Measurements from ENCODE around the gene FRS2. TPM values are rescaled to one million over a fixed set of nuclear protein-coding genes. Genes with fewer than 3 reads are reported as not detected.
"Not testable (repeated sequence)": the region's sequence is repeated elsewhere in the genome, so short reads cannot be mapped to it uniquely, and the experiment has no call there.

Gene FRS2, protein sequence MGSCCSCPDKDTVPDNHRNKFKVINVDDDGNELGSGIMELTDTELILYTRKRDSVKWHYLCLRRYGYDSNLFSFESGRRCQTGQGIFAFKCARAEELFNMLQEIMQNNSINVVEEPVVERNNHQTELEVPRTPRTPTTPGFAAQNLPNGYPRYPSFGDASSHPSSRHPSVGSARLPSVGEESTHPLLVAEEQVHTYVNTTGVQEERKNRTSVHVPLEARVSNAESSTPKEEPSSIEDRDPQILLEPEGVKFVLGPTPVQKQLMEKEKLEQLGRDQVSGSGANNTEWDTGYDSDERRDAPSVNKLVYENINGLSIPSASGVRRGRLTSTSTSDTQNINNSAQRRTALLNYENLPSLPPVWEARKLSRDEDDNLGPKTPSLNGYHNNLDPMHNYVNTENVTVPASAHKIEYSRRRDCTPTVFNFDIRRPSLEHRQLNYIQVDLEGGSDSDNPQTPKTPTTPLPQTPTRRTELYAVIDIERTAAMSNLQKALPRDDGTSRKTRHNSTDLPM
- total RNA-seq, result 19.0 TPM
- long read RNA-seq, result 0 reads

DNA sequence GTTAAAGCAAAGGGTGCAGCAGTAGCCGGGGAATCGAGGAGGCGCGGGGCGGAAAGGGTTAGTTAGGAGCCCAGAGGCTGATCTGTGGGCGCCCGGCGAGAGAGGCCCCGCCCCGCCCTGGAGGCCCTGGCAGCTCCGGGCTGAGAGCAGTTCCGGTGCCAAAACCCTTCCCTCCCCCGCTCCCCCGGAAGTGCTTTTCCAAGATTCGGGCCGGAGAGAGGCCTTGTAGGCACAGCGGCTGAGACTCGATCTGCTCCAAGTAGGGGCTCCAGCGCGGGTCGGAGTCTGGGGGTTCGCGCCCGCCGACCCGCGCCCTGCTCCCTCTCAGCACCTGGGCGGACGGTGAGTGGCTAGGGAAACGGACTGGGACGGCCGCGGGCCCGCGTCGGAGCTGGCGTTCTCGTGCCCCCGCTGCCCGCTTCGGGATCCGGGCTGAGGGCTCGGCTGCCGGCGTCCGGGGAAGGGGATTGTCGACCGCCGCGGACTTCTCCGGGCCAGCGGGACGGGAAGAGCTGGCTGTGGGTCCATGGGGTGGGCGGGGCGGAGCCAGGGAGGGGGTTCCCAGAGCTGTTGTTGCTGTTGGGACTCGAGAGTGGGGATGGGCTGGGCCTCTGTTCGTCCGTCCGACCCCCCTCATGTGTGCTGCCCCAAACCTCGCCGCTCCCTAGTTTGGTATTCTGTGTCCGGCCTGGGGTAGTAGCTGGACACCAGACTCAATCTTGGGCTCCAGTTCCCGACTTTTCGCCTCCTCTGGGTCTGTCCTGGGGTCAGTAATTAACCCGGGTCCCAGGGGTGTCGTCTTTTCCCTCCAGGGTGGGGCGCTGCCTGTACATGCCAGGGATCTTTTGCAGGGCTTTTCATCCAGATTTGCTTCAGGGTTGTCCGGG is at the start of gene FRS2:
FRS2 (plus strand) TSS at position 200 of the 887 bp plus-strand sequence. CDS start 98,643 bp downstream, outside the sequence.
- DNase-seq (ENCODE audit: missing footprints) (peak; percentile 93), ATAC-seq (peak; percentile 98)
- intact Hi-C loops (cut with DNase I), result loop anchor here (2.0 to 5.0 kb wide), 2 partner anchors 42 to 100 kb away; no protein-coding TSS in a partner anchor

DNA sequence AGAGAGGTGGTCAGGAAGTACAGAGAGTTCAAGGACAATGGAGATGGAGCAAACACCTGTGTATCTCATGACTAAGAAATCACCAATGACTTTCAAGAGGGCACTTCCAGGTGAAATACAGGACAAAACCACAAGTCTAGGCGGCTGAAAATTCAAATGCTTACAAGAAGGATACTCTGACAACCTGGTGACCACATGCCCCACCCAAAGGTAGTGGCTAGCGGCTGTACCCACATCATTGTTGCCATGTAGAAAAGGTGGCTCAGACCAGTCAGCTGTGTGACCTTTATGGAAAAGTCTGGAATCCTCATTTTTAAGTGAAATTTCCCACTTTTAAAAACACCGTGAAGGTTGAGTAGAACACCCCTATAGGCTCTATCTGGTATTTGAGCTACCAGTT is 48.6 kb upstream of the FRS2 start:
- intact Hi-C loops (cut with DNase I), result no loop called here
- ATAC-seq (no peak), DNase-seq (ENCODE audit: missing footprints) (no peak)

GRCh38 chr12:69423037-69423905 is 46.9 kb upstream of the FRS2 start:
- ATAC-seq (no peak), DNase-seq (ENCODE audit: missing footprints) (no peak)
- intact Hi-C loops (cut with DNase I), result no loop called here

GRCh38 chr12:69425417-69425816 is 44.8 kb upstream of the FRS2 start:
- no peak for DNase-seq (ENCODE audit: missing footprints)
- no peak for ATAC-seq
- intact Hi-C loops (cut with DNase I), result no loop called here

DNA sequence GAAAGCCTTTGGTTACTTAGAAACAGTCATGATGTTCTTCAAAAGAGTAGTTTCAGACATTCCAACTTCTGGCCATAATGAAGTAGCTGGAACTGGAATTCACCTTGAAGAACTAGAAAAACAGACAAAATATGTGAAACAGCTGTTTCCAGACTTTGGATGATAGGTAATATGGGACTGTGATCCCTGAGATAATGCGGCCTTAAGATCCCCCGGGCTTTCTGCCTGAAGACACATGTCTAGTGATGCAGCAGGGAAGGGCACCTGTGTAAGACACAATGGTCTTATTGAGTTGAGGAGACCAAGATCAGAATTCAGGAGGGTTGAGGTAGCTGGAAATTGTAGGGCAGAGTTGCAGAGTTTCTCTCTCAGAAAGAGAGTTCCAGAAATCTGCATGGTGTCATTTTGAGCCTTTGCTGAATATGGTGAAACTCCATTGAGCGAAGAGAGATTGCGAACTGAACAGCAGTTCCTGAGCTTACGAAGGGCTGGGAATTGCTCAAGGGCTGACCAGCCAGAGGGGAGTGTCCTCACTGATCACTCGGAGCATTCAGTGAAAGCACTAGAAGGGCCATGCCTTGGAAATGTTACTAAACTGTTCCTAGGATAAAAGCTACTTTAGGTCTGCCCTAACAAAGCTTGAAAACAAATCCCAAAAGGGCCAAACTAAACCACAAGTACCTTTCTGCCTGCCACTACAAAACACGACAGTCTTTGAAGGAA is 41.7 kb upstream of the FRS2 start:
- ATAC-seq (no peak), DNase-seq (ENCODE audit: missing footprints) (no peak)
- intact Hi-C loops (cut with DNase I), result no loop called here

- ATAC-seq (peak; percentile 82), DNase-seq (ENCODE audit: missing footprints) (no peak)
- intact Hi-C loops (cut with DNase I), result no loop called here
These were observed 39.1 kb upstream of the FRS2 start for GRCh38 chr12:69430942-69431590.

DNA sequence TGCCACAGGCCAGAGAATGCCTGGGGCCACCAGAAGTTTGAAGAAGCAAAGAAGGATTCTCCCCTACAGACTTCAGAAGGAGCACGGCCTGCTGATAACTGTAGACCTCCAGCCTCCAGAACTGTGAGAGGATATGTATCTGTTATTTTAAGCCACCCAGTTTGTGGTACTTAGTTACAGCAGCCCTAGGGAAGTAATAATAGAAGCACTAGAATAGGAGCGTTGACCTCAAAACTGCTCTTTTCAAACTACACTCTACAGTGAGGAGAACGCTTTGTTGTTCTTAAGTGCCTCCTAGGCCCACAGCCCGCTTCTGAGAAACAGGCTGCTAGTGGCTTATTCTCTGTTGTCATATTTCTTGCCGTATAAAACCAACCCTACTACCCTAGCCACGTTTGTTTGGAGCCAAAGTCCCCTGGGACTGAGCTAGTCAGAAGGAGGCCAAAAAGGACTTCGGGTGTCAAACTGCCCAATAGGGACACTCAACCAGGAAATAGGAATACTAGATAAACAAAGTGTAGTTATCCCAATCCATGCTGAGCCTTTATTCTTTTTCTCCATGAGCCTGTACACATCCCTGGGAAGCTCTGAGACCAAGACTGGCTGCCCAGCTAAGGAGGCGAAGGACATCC is 38.5 kb upstream of the FRS2 start:
- intact Hi-C loops (cut with DNase I), result no loop called here
- ATAC-seq (peak; percentile 60), DNase-seq (ENCODE audit: missing footprints) (no peak)

GRCh38 chr12:69433653-69434052 is 36.5 kb upstream of the FRS2 start:
- no peak for DNase-seq (ENCODE audit: missing footprints)
- no peak for ATAC-seq
- intact Hi-C loops (cut with DNase I), result no loop called here

GRCh38 chr12:69435644-69436043 is 34.5 kb upstream of the FRS2 start:
- intact Hi-C loops (cut with DNase I), result no loop called here
- ATAC-seq, result no peak
- DNase-seq (ENCODE audit: missing footprints), result no peak

- DNase-seq (ENCODE audit: missing footprints), result no peak
- intact Hi-C loops (cut with DNase I), result no loop called here
These were observed 33.1 kb upstream of the FRS2 start for GRCh38 chr12:69437073-69437472.

DNA sequence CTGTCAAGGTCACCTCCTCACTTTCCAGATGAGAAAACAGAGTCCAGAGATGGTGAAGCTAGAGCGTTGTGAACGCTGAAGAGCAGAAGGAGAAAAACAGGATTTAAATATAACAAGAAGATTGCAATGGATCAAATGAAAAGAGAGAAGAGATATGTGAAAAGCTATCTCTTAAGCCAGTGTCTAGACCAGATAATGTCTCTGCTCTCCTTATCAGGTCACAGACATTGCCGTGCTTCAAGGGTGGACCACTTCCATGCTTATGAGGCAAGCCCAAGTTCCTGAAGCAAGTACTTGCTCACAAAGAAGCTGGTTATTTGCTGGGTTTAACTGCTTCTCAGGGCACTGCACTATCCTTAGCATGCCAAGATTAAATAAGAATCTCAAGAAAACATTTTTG is 31.6 kb upstream of the FRS2 start:
- intact Hi-C loops (cut with DNase I), result no loop called here
- ATAC-seq, result no peak

More at GRCh38 chr12:69437073-69437472, 33.1 kb upstream of the FRS2 start:
- ATAC-seq, result no peak

DNA sequence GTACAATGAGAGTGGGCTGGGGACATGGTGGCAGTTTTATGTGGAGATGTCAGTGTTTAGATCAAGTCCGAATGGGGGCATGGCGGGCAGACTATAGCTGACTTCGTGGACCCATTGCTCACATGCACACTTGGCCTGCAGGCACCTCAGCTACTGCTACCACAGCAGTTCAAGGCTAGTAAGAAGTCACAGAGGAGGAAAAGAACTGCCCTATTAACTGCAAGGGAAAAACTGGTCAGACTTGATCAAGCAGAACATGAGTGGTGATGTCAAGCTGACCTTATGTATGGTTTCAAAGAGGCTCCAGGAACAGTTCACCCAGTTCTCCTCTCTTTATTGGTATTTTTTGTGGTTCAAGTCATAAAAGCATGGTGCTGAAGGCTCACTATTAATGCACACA is 30.2 kb upstream of the FRS2 start:
- DNase-seq (ENCODE audit: missing footprints) (no peak), ATAC-seq (no peak)
- intact Hi-C loops (cut with DNase I), result no loop called here

More for the DNA sequence above, 31.6 kb upstream of the FRS2 start:
- no peak for DNase-seq (ENCODE audit: missing footprints)

DNA sequence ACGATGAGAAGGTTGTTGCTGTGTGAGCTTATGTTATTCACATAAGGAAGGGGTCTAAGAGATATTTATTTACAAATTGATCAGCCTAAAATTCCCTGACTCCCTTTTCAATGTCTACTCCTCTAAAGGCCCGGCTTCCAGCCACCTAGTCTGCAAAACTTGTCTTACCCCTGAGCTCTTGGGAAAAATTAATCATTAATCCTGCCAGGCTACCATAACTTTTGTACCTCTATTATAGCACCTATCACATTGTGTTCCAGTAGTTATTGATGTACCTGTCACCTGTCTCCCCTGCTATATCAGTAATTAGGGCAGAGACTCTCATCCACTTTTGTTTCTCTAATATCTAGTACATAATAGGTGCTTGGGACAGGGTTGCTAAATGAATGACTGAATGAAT is 29.3 kb upstream of the FRS2 start:
- DNase-seq (ENCODE audit: missing footprints), result no peak
- intact Hi-C loops (cut with DNase I), result no loop called here
- no peak for ATAC-seq

- DNase-seq (ENCODE audit: missing footprints), result no peak
- ATAC-seq, result no peak
- intact Hi-C loops (cut with DNase I), result no loop called here
These were observed 27.3 kb upstream of the FRS2 start for GRCh38 chr12:69442894-69443293.

- ATAC-seq (no peak), DNase-seq (ENCODE audit: missing footprints) (no peak)
- intact Hi-C loops (cut with DNase I), result no loop called here
These were observed 26.3 kb upstream of the FRS2 start for GRCh38 chr12:69443916-69444315.

DNA sequence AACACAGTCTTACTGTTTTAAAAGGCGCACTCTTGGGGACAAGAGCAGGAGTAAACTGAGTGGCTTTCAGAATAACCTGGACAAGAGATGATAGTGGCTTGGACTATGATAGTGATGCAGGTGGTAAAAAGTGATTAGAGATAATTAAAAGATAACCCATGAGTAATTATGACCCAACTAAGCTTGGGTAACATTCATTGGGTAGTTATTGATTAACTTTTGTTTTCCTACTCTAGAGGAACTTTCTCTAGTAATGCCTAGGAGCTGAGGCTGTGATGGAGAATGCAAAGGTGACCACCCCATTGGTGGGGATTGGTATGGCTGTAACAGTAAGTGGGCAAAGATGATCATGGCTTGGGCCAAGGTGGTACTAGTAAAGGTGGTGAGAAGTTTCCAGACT is 22.3 kb upstream of the FRS2 start:
- intact Hi-C loops (cut with DNase I), result no loop called here
- DNase-seq (ENCODE audit: missing footprints) (no peak), ATAC-seq (no peak)

- DNase-seq (ENCODE audit: missing footprints); ATAC-seq; intact Hi-C loops (cut with DNase I): not testable (repeated sequence)
These were observed 17.5 kb upstream of the FRS2 start for GRCh38 chr12:69452598-69453132.

All from Right ventricle myocardium inferior (tissue), 1 donor.